HG03175 (cell line): ENCODE results near the gene FCGR3B.
"Not testable (repeated sequence)": the region's sequence is repeated elsewhere in the genome, so short reads cannot be mapped to it uniquely, and the experiment has no call there.

Experiments
- ATAC-seq: cut with Tn5 transposase; IDR thresholded peaks from one replicate; pipeline ENCODE4 v1.9.1; 2021; ENCODE audit warnings: mild to moderate bottlenecking, moderate library complexity; ENCODE audit not compliant: unreplicated experiment

FCGR3B gene

DNA sequence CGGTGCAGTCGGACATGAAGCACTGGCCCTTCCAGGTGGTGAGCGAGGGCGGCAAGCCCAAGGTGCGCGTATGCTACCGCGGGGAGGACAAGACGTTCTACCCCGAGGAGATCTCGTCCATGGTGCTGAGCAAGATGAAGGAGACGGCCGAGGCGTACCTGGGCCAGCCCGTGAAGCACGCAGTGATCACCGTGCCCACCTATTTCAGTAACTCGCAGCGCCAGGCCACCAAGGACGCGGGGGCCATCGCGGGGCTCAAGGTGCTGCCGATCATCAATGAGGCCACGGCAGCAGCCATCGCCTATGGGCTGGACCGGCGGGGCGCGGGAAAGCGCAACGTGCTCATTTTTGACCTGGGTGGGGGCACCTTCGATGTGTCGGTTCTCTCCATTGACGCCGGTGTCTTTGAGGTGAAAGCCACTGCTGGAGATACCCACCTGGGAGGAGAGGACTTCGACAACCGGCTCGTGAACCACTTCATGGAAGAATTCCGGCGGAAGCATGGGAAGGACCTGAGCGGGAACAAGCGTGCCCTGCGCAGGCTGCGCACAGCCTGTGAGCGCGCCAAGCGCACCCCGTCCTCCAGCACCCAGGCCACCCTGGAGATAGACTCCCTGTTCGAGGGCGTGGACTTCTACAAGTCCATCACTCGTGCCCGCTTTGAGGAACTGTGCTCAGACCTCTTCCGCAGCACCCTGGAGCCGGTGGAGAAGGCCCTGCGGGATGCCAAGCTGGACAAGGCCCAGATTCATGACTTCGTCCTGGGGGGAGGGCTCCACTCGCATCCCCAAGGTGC, 24.2 kb downstream of the FCGR3B start:
- ATAC-seq, result not testable (repeated sequence)

DNA sequence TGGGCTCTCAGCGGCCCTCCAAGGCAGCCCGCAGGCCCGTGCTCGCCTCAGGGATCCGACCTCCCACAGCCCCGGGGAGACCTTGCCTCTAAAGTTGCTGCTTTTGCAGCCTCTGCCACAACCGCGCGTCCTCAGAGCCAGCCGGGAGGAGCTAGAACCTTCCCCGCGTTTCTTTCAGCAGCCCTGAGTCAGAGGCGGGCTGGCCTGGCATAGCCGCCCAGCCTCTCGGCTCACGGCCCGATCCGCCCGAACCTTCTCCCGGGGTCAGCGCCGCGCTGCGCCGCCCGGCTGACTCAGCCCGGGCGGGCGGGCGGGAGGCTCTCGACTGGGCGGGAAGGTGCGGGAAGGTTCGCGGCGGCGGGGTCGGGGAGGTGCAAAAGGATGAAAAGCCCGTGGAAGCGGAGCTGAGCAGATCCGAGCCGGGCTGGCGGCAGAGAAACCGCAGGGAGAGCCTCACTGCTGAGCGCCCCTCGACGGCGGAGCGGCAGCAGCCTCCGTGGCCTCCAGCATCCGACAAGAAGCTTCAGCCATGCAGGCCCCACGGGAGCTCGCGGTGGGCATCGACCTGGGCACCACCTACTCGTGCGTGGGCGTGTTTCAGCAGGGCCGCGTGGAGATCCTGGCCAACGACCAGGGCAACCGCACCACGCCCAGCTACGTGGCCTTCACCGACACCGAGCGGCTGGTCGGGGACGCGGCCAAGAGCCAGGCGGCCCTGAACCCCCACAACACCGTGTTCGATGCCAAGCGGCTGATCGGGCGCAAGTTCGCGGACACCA, 25.0 kb downstream of the FCGR3B start:
- not testable (repeated sequence) for ATAC-seq

DNA sequence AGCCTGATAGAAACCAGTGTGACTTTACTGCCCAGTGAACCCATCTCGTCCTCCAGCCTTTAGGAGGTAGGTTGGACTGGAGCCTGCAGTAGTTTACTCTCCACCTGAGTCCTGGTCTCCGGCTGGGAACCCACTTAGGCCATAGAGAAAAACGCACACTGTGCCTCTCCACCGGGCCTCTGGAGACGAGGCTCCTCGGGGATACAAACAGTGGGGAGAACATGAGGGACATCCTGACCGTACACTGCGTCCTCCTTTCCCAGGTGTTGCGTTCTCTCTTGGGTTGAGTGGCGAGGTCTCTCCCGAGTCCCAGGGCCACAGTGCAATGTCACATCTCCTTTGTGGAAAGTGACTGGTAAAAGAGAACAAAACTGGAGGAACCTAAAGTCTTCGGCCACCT, 26.0 kb downstream of the FCGR3B start:
- ATAC-seq, result not testable (repeated sequence)

- ATAC-seq, result not testable (repeated sequence)
Observed at GRCh38 chr1:161597077-161597476, 33.9 kb downstream of the FCGR3B start.

GRCh38 chr1:161595583-161595982, 35.4 kb downstream of the FCGR3B start:
- ATAC-seq, result not testable (repeated sequence)

GRCh38 chr1:161595173-161595572, 35.8 kb downstream of the FCGR3B start:
- ATAC-seq, result not testable (repeated sequence)

GRCh38 chr1:161594269-161594984, 36.5 kb downstream of the FCGR3B start:
- not testable (repeated sequence) for ATAC-seq

DNA sequence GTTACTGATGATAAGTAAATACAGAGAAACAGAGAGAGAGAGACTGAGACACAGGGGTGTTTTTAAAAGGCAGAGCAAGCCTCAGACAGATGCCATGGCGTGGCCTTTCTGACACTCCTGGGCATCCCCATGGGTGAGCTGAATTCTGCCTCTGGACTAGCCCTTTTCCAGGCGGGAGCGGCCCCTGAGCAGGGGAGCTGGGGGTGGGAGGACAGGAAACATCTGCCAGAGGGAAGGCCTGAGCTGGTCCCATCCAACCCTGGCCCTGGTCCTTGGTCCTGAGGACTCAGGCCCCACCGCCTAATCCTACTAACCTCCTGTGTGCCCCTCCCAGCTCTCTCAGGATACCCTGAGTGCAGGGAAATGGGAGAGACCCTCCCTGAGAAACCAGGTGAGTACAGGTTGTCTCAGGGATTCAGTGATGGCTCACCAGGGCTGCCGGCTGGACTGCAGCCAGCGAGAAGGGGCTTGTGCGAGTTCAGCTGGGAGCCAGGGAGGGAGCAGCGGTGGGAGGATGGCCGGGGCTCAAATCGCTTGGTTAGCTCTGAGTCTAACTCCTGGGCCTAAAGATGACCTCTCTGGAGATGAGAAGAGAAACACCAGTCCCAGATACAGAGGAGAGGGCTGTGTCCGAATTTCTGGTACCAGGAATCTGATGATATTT, 37.8 kb downstream of the FCGR3B start:
- not testable (repeated sequence) for ATAC-seq

DNA sequence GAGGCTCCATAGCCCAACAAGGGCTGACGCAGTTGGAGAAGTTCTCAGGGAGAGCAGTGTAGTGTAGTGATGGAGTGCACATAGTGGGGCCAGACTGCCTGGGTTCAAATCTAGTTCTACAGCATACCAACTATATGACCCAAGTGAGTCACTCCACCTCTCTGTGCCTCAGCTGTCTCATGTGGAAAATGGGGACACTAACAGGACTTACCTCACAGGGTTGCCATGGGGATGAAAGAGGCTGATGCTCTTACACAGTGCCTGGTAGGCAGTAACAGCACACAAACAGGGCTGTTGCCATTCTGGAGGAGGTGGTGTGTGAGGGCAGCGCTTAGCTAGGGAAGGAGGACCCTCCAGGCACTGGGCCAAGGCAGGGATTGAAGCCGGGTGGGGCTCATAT, 38.4 kb downstream of the FCGR3B start:
- not testable (repeated sequence) for ATAC-seq

DNA sequence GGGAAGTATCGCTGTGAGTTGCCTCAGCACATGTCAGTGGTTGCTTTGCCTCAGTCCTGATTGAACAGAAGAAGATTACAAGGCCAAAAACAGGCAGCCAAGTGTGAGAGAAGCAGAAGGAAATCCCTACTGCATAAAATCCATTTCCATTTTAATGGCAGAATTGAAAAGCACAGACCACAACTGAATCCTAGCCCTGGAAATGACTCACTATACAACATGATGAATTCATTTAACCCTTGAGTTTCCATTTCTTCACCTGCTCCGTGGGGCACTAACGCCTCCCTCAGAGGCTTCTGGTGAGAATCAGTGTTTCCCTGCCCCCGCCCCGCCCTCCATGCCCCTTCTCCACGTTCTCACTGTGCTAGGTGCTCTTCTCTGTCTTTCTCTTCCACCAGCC, 41.1 kb downstream of the FCGR3B start:
- not testable (repeated sequence) for ATAC-seq

DNA sequence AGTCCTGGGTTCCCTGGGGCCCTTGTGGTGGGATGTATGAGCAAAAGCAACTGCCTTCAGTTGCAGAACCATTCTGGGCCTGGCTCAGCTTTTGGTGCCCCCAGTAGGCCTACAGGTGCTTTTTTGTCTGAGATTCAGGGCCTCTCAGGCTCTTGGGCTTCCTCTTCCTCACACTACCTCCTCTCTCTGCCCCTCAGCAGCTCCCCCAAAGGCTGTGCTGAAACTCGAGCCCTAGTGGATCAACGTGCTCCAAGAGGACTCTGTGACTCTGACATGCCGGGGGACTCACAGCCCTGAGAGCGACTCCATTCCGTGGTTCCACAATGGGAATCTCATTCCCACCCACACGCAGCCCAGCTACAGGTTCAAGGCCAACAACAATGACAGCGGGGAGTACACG, 41.6 kb downstream of the FCGR3B start:
- not testable (repeated sequence) for ATAC-seq

GRCh38 chr1:161588596-161588995, 42.4 kb downstream of the FCGR3B start:
- ATAC-seq, result not testable (repeated sequence)

- not testable (repeated sequence) for ATAC-seq
Observed at GRCh38 chr1:161582882-161583281, 48.1 kb downstream of the FCGR3B start.

GRCh38 chr1:161580879-161581537, 50.0 kb downstream of the FCGR3B start:
- ATAC-seq, result peak; percentile 74

- ATAC-seq, result peak; percentile 31
Observed at GRCh38 chr1:161579856-161580507, 51.0 kb downstream of the FCGR3B start.

GRCh38 chr1:161576676-161577075, 54.3 kb downstream of the FCGR3B start:
- not testable (repeated sequence) for ATAC-seq
